Muscle layer of colon (tissue), 2 donors: ENCODE data around the gene TRAF5.

Source experiments
- H3K27ac ChIP-seq: one replicate; pipeline ENCODE4 v1.7.0; 2013; ENCODE audit warnings: low read depth, mild to moderate bottlenecking, low read length, moderate library complexity
- H3K27me3 ChIP-seq, 2 donors: one replicate each; pipeline ENCODE4 v1.7.0; 2013; ENCODE audit warnings: low read length in 2 of 2, mild to moderate bottlenecking in 2 of 2; ENCODE audit not compliant: insufficient read depth in 2 of 2, control insufficient read depth in 1 of 2
- H3K36me3 ChIP-seq: one replicate; pipeline ENCODE4 v1.7.0; 2013; ENCODE audit warnings: mild to moderate bottlenecking, low read length; ENCODE audit not compliant: insufficient read depth
- H3K4me1 ChIP-seq: one replicate; pipeline ENCODE4 v1.7.0; 2013; ENCODE audit warnings: mild to moderate bottlenecking, low read length; ENCODE audit not compliant: insufficient read depth
- H3K4me3 ChIP-seq, 2 donors: one replicate each; pipeline ENCODE4 v1.7.0; 2013; ENCODE audit warnings: low read length in 2 of 2, low read depth in 1 of 2, mild to moderate bottlenecking in 1 of 2, moderate library complexity in 1 of 2
- H3K9ac ChIP-seq: one replicate; pipeline ENCODE4 v1.7.0; 2013; ENCODE audit warnings: low read length
- H3K9me3 ChIP-seq: one replicate; pipeline ENCODE4 v1.7.0; 2013; ENCODE audit warnings: mild to moderate bottlenecking, low read length
- donor health status: abdominal sarcoma.
- donor health status: Adenocarcinoma of cecum.

The TRAF5 gene

GRCh38 chr1:211328866-211329475 is 2.3 kb downstream of the TRAF5 start:
- H3K9ac ChIP-seq, result no peak overlapping the region
- no peak overlapping the region for H3K4me3 ChIP-seq
- H3K4me1 ChIP-seq, result peaks cover 42% of the 10 kb centered on the region
- H3K36me3 ChIP-seq, result no peaks in the 10 kb centered on the region
- no peaks in the 10 kb centered on the region for H3K27me3 ChIP-seq
- H3K27ac ChIP-seq, result no peak overlapping the region
- H3K9me3 ChIP-seq, result no peaks in the 10 kb centered on the region

GRCh38 chr1:211329764-211330201 is 3.1 kb downstream of the TRAF5 start:
- no peaks in the 10 kb centered on the region for H3K36me3 ChIP-seq
- H3K4me1 ChIP-seq, result peaks cover 42% of the 10 kb centered on the region
- H3K27me3 ChIP-seq, result no peaks in the 10 kb centered on the region
- H3K9ac ChIP-seq, result no peak overlapping the region
- peak overlapping the region in 1 of 2 donors; percentile 9 for H3K4me3 ChIP-seq
- no peaks in the 10 kb centered on the region for H3K9me3 ChIP-seq
- no peak overlapping the region for H3K27ac ChIP-seq

GRCh38 chr1:211330282-211330936 is 3.8 kb downstream of the TRAF5 start:
- H3K27me3 ChIP-seq, result no peaks in the 10 kb centered on the region
- no peaks in the 10 kb centered on the region for H3K36me3 ChIP-seq
- no peaks in the 10 kb centered on the region for H3K9me3 ChIP-seq
- peak overlapping the region in 1 of 2 donors; percentile 9 for H3K4me3 ChIP-seq
- H3K9ac ChIP-seq, result no peak overlapping the region
- no peak overlapping the region for H3K27ac ChIP-seq
- H3K4me1 ChIP-seq, result peaks cover 46% of the 10 kb centered on the region

GRCh38 chr1:211331011-211331709 is 4.5 kb downstream of the TRAF5 start:
- no peaks in the 10 kb centered on the region for H3K36me3 ChIP-seq
- H3K4me3 ChIP-seq, result no peak overlapping the region
- H3K9me3 ChIP-seq, result no peaks in the 10 kb centered on the region
- peaks cover 54% of the 10 kb centered on the region for H3K4me1 ChIP-seq
- no peak overlapping the region for H3K9ac ChIP-seq
- H3K27ac ChIP-seq, result no peak overlapping the region
- no peaks in the 10 kb centered on the region for H3K27me3 ChIP-seq

- Histone ChIP-seq H3K4me1 (peaks cover 55% of the 10 kb centered on the region), H3K9ac (no peak overlapping the region), H3K27ac (no peak overlapping the region), H3K4me3 (no peak overlapping the region), H3K27me3 (no peaks in the 10 kb centered on the region), H3K9me3 (no peaks in the 10 kb centered on the region), H3K36me3 (no peaks in the 10 kb centered on the region)
Observed at GRCh38 chr1:211332036-211332616, 5.5 kb downstream of the TRAF5 start.

- H3K9ac ChIP-seq, result no peak overlapping the region
- no peaks in the 10 kb centered on the region for H3K9me3 ChIP-seq
- H3K27me3 ChIP-seq, result no peaks in the 10 kb centered on the region
- no peaks in the 10 kb centered on the region for H3K36me3 ChIP-seq
- peaks cover 52% of the 10 kb centered on the region for H3K4me1 ChIP-seq
- H3K4me3 ChIP-seq, result no peak overlapping the region
- H3K27ac ChIP-seq, result no peak overlapping the region
Observed at GRCh38 chr1:211332830-211333229, 6.2 kb downstream of the TRAF5 start.

GRCh38 chr1:211333906-211334305 is 7.3 kb downstream of the TRAF5 start:
- no peak overlapping the region for H3K27ac ChIP-seq
- no peak overlapping the region for H3K4me3 ChIP-seq
- H3K9me3 ChIP-seq, result no peaks in the 10 kb centered on the region
- H3K27me3 ChIP-seq, result no peaks in the 10 kb centered on the region
- no peak overlapping the region for H3K9ac ChIP-seq
- H3K36me3 ChIP-seq, result no peaks in the 10 kb centered on the region
- H3K4me1 ChIP-seq, result peaks cover 41% of the 10 kb centered on the region

- Histone ChIP-seq H3K4me3 (no peak overlapping the region), H3K27ac (no peak overlapping the region), H3K27me3 (no peaks in the 10 kb centered on the region), H3K9me3 (no peaks in the 10 kb centered on the region), H3K36me3 (no peaks in the 10 kb centered on the region), H3K9ac (no peak overlapping the region), H3K4me1 (peaks cover 30% of the 10 kb centered on the region)
Observed at GRCh38 chr1:211334986-211335385, 8.4 kb downstream of the TRAF5 start.

GRCh38 chr1:211335522-211336157 is 9.0 kb downstream of the TRAF5 start:
- H3K4me3 ChIP-seq, result no peak overlapping the region
- H3K9ac ChIP-seq, result no peak overlapping the region
- no peaks in the 10 kb centered on the region for H3K9me3 ChIP-seq
- no peaks in the 10 kb centered on the region for H3K27me3 ChIP-seq
- H3K27ac ChIP-seq, result no peak overlapping the region
- peaks cover 31% of the 10 kb centered on the region for H3K4me1 ChIP-seq
- no peaks in the 10 kb centered on the region for H3K36me3 ChIP-seq

GRCh38 chr1:211336161-211336560 is 9.5 kb downstream of the TRAF5 start:
- Histone ChIP-seq H3K36me3 (no peaks in the 10 kb centered on the region), H3K27ac (no peak overlapping the region), H3K9ac (no peak overlapping the region), H3K27me3 (no peaks in the 10 kb centered on the region), H3K4me3 (no peak overlapping the region), H3K9me3 (no peaks in the 10 kb centered on the region), H3K4me1 (peaks cover 33% of the 10 kb centered on the region)

- H3K4me1 ChIP-seq, result peaks cover 30% of the 10 kb centered on the region
- no peaks in the 10 kb centered on the region for H3K9me3 ChIP-seq
- no peak overlapping the region for H3K27ac ChIP-seq
- no peaks in the 10 kb centered on the region for H3K27me3 ChIP-seq
- H3K4me3 ChIP-seq, result no peak overlapping the region
- no peaks in the 10 kb centered on the region for H3K36me3 ChIP-seq
- no peak overlapping the region for H3K9ac ChIP-seq
Observed at GRCh38 chr1:211336775-211337174, 10.1 kb downstream of the TRAF5 start.
